ENCODE measurements around the gene CSF3R.
A peak's percentile ranks its signal among the peaks of the same experiment; 100 is the strongest.
"Not testable (repeated sequence)": the region's sequence is repeated elsewhere in the genome, so short reads cannot be mapped to it uniquely, and the experiment has no call there.

The CSF3R gene

DNA sequence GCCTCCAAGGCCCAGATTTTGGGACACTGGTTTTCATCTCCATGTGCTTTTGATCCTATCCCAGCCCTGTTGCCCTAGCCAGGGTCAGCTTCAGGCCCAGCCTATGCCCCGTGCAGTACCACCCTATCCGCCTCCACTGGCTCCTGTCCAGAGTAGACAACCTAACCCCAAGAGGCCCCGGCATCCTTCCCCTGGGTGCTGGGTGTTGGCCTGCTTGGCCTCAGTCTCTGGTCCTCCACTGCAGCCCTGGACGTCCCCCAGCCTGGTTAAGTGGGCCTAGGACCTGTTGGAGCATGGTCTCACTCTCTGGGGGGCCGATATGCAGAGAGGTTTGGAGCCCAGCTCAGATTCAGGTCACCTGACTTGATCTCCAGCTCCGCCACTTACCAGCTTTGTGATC lies 1.6 kb downstream of the CSF3R start:
- DNase-seq, result no peak

DNA sequence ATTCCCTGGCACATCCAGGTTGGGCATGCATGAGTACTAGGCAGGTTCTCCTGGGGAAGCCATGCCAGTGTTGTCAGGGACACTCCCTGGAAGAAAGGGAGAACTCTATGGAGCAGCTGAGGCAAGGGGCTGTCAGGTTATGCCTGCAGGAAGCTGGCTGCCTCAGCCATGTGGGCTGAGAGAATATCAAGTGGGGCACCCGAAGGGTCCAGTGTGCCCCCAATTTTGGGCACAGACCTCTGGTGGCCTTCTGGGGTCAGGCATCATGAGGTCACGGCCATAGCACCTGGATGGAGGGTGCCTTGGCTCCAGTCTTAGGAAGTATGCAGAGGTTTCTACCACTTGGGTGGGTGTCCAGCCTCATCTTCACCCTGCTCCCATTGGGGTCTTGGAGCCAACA lies 2.6 kb downstream of the CSF3R start:
- DNase-seq, result no peak

DNA sequence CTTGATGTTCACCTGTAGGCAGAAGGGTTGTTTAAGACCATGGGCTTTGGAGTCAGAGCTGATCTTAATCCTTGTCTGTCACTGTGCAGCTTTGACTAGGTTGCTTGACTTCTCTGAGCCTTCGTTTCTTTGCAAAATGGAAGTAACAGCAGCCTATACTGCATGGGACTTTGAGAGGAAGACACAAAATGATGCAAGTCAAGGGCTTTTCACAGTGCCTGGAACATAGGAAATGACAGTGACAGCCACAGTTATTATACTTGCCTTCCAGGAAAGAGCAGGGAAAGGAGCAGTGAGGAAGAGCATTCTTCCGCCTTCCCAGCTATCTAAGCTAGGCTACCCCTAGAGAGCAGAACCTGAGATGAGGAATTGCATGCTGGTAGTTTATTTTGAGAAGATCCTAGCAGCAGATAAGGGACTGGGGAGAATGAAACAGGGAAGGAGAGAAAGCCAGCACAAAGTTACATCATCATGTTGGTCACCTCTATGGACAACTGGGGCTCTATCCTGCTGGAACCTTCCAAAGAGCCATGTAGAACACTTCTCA lies 3.1 kb downstream of the CSF3R start:
- no peak for DNase-seq

DNA sequence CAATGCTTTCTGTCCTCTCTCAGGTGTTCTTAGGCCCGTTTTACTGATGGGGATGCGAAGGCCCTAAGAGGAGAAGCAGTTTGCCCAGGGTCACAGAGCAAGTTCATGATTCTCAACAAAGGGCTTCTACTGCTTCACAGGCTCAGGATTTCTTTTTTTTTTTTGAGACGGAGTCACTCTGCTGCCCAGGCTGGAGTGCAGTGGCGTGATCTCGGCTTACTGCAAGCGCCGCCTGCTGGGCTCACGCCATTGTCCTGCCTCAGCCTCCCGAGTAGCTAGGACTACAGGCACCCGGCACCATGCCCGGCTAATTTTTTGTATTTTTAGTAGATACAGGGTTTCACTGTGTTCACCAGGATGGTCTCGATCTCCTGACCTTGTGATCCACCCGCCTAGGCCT lies 5.1 kb downstream of the CSF3R start:
- DNase-seq, result not testable (repeated sequence)

DNA sequence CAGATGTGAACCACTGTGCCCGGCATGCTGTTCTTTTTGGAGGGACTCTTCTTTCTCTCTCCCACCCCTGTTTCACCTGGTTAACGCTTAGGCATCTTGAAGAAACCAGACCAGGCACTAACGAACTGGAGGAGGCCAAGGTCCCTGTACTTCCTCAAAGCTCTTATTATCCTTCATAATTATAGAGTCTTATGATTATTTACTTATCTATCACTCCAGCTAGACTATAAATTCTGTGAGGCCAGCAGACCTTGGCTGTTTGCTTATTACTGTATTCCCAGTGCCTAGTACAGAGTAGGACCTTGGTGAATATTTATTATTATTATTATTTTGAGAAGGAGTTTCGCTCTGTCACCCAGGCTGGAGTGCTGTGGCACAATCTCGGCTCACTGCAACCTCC lies 5.8 kb downstream of the CSF3R start:
- DNase-seq, result no peak

DNA sequence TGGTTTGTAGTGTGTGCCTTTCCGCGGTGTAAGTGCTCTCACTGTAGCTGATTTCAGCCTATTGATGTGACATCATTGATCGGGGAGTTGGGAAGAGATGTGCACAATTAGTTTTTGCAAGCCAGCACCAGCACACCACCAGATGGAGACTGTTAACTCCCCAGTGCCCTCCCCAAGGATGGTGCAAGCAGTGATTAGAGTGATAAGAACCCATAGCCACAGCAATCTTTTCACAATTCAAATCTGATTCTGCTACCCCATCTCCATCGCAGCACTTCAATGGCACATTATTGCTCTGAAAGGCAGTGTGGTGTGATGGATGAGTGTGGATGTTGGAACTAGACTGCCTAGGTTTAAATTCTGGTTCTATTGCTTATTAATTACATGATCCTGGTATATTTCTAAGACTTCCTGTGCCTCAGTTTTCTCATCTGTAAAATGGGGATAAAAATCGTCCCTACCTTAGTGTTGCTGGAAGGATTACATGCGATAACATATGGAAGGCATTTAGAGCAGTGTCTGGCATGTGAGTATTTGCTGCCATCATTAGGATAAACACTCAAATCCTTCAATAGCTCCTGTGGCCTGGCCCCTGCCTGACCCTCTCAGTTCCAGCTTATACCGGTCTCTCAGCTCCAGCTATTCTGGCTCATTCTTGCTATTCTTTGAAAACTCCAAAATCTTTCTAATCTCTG lies 6.7 kb downstream of the CSF3R start:
- DNase-seq, result peak in 1 of 2 experiments; percentile 30

DNA sequence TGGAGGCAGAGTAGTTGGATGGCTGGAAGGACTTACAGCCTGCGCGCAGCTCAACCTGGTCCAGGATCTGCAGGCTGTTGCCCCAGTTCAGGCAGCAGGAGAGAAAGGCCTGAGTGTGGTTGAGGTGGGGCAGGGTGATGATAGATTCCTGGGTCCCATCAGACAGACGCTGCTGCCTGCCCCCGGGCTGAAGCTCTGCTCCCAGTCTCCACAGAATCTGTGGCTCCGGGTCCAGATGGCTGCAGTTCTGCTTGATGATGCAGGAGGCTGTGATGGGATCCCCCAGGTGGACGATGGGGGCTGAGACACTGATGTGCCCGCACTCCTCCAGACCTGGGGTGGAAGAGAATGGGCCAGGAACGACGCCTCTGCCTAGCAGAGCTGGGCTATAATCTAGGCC lies 7.4 kb downstream of the CSF3R start:
- peak; percentile 23 to 24 for DNase-seq

DNA sequence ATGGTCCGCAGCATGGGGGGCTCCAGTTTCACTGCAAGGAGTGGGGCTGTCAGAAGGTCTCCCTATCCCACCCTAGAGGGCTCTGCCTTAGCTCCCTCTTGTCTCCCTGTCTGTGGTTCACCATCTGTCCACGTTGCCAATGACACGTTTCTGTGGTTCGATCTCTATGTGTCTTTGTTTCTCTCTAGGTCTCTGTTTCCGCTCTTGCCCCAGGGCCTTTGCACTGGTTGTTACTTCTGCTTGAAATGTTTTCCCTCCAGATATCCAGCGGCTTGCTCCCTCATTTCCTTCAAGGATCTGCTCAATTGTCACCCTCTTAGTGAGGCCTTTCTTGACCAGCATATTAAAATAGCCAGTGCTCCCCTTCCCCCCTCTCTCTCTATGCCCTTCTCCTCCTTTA lies 10.1 kb downstream of the CSF3R start:
- DNase-seq, result no peak

DNA sequence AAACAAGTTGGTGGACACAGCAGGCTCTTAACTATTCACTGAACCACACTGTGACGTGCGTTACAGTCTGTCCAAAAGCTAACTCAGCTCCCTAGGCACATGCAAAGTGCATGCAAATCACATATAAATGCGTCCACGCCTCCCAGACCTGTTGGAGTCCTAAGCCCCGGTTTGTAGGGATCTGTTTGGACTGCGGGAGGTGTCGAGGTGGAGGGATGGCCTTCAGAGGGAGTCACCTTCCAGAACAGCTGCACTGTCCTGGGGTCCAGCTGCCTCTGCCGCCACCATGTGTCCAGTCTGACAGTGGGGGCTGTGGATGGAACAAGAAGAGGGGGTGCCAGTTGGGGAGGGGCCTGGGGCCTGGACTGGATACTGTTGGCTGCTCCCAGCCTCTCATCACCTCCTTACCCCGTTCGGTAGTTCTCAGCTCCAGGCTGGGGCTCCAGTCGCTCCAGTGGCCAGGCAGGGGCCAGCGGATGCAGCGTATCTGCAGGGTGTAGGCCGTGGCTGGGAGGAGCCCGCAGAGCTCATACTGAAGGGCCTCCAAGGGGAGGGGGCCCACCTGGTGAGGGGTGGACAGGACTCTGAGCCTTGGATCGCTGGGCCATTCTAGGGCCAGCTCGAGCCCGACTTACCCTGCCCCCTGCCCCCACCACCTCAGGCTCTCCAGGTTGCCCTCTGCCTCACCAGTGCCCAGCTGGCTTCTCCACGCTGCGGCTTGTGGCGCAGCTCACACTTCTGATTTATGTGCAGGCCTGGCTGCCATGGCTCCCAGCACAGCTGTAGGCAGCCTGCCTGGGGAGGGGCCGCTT lies 10.7 kb downstream of the CSF3R start:
- DNase-seq, result no peak

DNA sequence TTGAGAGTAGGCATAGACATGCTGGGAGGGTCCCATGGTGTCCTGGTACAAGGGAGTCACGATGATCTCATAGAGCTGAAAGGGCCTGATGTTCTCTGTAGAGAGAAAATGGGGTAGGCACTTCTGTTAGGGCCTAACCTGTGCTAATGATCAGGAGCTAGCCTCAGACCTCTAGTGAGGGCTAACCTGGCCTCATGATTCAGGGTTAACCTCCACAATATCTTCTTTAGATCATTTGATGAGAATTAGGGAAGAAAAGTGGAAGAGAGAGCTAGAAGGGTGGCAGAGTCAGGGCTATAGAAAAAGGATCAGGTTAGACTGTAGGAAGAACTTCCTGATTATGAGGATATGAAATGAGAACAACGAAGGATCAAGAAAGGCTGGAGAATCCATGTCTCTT lies 13.6 kb downstream of the CSF3R start:
- DNase-seq, result no peak

DNA sequence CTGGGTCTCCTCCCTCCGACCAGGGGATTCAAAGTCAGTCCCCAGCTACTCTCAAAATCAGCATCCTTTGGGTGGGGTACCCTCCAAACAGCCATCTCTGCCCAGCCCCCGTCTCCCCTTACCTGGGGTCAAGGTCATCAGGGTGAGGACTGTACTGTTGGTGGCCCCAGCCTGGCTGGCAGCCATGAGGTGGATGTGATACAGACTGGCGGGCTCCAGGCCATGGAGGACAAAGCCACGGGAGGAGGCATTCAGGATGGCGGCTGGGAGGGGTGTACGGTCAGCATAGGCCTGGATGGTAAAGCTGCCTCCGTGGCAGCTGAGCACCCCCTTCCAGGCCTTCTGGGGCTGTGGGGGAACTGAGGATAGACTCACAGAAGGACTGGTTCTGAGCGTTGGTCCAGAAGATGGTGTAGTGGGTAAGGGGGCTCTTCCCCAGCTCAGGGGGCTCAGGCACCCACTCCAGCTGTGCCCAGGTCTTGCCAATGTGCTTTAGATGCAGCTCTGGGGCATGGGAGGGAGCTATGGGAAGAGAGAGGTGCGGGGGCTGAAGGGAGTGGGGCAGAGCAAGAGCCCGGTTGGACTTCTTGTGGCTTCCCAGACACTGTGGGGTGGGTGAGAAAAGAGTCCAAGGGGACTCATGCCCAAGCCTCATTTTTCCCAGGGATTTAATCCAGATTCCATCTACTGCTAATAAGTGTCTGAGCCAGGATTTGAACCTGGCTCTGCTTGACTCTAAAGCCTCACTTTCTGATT lies 14.8 kb downstream of the CSF3R start:
- DNase-seq, result no peak

DNA sequence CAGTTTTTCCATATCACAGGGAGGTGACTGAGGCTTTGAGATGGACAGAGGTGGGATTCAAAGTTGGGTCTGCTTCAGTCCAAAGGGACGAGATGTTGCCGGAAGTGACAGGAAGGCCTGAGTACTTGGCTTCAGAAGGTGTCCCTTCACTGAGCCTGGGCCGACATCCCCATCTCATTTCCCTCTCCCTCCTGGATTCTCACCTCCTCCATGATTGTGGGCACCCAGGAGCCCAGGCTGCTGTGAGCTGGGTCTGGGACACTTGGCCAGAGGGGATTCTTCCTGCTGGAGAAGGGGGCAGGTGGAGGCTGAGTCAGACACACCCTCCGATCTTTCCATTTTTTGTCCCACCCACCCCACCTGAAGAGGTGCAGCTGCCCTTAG lies 15.7 kb downstream of the CSF3R start:
- no peak for DNase-seq

DNA sequence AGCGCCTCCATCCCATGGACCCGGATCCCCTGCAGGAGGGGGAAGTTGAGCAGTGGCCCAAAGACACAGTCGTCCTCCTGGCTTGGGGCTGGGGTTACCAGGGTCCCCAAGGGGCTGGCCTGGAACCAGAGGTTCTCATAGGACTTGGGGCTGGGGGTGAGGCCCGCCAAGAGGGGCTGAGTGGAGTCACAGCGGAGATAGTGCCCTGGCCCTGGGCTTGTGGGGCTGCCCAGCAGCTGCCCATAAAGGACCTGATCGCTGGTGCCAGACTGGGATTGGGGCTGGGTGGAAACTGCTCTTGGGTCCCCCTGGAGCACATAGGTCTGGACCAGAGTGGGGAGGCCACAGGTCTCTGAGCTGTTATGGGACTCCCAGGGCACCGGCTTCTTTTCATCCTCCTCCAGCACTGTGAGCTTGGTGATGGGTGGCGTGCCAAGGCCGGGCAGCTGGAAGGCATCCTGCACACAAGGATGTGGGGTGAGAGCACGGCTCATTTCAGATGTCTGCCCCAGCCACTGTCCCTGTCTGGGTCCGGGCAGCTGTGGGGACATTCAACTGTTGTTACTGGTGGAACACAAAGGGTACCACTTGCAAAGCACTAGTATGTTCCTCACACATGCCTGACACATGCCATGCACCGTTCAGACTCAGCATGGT lies 16.2 kb downstream of the CSF3R start:
- no peak for DNase-seq

DNA sequence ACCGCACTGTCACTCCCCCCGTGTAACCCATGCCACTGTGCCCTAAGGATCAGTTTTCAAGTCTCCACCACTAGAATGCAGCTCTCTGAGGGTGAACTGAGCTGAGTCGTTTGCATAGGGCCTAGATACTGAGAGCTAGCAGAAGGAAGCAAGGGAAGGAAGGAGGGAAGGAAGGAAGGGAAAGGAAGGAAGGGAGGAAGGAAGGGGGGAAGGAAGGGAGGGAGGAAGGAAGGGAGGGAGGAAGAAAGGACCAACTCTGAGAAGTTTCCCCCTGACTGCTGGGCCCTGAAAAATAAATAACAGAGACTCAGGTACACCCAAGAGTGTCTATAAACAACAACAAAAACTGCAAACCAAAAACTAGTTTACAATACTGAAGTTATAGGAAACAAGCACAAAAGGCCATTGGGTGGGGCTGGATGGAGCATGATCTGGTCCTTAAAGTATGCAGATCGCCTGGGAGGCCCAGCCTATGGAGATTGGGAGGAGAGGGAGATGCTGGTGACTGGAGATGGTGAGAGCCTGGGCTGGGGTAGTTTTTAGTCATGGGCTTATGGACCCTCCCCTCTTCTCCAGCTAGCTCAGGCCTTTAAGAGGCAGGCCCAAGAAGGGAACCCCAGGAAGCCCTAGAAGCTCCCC lies 16.9 kb downstream of the CSF3R start:
- DNase-seq, result no peak

DNA sequence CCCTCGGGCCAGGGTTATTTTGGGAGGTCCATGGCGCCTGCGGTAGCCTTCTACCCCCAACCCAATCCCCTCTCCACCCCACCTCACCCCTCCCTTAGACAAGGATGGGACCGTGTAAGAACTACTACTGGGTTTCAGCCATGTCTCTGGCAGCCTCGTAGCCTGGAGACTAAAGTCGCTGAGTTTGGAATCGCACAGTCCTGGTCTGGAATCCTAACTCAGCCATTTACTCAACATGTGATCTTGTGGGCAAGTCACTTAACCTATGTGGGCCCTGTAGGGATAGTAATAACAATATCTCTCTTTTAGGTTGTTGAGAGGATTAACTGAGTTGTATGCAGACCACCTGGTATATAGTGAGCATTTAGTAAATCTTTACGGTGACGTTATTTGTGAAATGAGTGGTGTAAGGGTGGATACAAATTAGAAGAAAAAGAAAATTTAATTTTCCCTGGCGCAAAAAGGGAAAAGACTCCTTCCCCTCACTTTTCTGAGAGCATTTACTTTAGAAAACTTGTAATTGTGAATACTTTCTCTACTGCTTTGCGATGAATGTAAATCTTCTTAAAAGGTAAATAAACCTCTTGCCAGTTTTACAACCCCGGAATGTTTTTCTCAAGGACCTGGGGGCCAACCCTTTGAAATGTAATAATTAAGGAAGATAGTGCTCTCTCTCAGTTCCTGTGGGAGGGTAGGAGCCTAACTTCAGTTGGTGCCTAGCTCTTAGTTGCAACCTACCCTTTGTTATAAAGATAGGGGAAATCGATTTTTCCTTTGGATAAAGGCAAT lies 17.9 kb downstream of the CSF3R start:
- peak in 1 of 2 experiments; percentile 55 for DNase-seq

DNA sequence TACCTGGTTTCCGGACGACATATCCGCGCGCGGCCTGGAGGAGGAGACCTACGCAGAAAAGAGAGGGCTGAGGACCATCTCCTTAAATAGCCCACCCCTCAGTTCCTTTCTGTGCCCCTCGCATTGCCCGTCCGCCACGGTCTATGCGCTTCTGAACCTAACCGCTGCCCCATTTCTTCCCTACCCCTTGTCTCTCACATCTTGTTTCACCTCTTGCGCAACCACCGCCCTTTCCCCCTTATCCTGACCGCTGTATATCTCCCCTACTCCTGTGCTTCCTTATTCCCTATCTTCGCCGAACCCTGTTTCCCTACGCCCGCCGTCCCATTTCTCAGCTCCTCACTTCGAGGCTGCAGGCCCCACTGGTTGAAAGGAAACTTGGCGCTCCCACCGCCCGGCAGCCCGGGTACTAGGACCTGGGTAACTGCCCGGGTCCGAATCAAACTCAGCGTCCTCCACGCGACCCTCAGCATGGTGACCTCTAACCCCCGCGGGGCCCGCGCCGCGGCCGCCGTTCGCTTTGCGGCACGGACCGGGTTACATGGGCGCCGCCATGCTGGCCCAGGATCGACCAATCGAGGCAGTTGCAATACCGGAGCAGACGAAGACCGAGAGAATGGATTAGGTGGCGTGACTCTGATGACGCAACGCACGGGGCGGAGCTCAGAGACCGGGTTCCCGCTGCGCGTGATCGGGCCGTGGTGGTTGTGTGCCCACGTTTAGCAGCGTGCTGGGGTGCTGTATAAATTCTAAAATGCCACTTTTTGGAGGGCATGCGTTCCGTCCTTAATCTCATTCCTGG lies 18.7 kb downstream of the CSF3R start, which contains the start of gene MRPS15:
TSS of gene MRPS15 (minus strand) at position 582 of the 802 bp plus-strand sequence. CDS start at position 473, 109 bp downstream.
- peak; percentile 76 to 90 for DNase-seq

DNA sequence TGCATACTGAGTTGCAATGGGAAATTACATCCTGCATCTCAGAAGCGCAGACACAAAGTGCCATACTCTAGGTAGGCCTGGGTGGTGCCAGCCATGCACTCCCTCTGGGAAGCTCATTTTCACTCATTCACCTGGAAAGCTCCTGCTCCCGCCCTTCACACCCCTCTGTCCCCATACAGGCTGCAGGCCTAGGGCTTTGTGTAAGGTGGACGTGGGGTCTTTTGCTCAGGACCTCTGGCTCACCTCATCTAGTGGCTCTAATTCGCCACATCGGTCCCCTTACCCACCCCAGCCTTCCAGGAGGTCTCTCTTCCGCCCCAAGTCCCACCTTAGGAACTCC lies 19.3 kb downstream of the CSF3R start:
- no peak for DNase-seq

DNA sequence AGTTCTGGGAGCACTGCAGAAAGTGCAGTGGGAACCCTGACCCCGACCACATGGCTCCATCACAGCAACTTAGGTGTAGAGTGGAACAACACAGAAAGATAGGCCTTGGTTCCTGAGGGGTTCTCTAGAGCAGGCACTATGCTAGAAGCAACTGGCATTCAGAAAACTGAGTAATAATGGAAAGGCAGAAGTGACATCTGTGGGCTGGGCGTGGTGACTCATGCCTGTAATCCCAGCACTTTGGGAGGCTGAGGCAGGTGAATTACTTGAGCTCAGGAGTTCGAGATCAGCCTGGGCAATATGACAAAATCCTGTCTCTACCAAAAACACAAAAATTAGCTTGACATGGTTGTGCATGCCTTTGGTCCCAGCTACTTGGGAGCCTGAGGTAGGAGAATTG lies 23.8 kb downstream of the CSF3R start:
- DNase-seq, result no peak

DNA sequence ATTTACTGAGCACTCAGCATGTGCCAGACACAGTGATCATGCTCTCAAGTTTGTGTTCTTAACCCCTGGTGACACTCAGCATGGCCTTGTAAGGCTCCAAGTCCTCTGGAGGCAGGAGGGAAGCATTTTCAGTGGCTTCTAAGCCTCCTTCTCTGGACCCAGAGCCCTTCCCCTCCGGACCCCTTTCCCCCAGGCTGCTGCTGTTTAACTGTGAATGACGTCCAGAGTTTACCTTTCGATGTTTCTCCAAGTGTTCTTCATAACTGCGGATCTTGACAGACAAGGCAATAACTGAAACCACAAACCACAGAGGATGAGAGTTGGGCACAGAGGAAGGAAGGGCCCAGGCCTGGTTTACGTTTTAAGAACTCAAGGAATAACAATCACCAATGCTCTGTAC lies 25.0 kb downstream of the CSF3R start:
- DNase-seq, result no peak

DNA sequence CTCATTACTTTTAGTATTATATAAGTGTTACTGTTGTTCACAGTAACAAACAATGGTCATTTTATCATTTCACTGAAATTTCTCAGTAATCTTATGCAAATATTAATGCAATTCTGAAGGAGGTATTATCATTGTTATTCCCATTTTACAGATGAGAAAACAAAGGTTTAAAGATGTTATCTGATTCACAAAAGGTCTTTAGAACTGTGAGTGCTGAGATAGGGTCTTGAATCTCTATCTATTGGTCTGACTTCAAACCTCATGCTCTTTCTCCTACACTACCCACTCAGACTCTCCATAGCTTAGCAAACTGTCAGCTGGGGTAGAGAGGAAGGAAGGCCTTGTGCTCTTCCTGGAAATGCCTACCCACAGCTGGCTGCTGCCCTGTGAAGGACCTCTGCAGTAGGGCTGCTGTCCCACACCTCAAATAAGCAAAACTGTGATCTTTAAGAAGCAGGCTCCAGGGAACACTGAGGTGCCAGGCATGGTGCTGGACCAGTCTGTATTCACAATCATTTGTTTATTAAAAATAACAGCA lies 26.3 kb downstream of the CSF3R start:
- DNase-seq, result no peak
